GM19455 (cell line): ENCODE measurements around the gene ADCY3.
"Not testable (repeated sequence)": the region's sequence is repeated elsewhere in the genome, so short reads cannot be mapped to it uniquely, and the experiment has no call there.

Source experiments
- ATAC-seq: cut with Tn5 transposase; IDR thresholded peaks from one replicate; pipeline ENCODE4 v1.9.1; 2021; ENCODE audit not compliant: unreplicated experiment

The ADCY3 gene

GRCh38 chr2:24852026-24852425 lies 68.0 kb downstream of the ADCY3 start:
- ATAC-seq, result no peak

DNA sequence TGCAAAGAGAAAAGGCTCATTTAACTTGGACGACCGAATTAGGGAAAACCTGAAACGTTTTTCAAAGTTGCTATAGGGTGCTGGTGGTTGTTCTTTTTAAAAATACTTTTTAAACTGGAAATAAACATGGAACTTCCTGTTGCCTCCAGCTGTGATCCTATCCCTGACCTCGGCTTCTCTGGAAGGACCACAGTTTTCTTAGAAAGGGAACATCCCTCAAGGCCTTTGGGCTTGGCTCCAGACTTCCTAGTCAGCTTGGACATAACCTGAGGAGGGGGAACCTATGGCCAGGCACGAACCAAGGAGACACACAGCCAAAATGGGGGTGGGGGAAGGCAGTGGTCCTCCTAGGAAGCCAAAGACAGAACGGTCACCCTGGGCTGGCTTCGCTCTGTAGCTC lies 69.1 kb downstream of the ADCY3 start:
- ATAC-seq, result no peak

- ATAC-seq, result no peak
Measured at GRCh38 chr2:24845691-24846090, 74.3 kb downstream of the ADCY3 start.

DNA sequence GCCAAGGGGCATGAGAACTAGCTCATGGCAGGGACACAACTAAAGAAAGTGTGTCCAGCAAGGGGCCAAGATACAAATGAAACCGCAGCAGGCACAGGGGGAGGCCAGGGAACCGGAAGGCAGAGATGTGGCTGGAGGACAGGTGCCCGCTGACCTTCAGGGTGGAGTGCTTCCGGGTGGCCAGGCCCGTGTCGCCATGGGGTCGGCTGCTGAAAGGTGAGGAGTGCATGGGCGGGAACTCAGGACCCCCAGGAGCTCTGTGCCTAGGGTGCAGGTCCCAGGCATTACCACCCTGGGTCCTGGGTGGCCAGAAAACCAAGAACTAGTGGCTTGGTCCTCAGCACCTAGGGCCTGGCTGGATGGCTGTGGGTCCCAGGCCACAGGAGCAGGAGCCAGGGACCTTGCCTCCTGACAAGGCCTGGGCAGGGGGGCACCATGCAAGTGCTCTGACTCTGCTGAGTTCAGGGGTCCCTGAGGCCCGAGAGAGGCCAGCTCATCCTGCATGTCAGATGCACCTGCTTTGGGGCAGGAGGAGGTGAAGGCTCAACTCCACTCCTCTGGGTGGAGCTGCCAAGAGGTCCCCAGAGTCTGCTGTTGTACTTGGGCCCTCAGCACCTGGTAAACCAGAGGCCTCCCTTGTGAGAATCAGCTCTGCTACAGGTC lies 75.9 kb downstream of the ADCY3 start:
- ATAC-seq, result no peak

- no peak for ATAC-seq
Measured at GRCh38 chr2:24843330-24843860, 76.6 kb downstream of the ADCY3 start.

- no peak for ATAC-seq
Measured at GRCh38 chr2:24842081-24843050, 77.7 kb downstream of the ADCY3 start.

GRCh38 chr2:24840962-24841945 lies 78.8 kb downstream of the ADCY3 start:
- ATAC-seq, result no peak

- no peak for ATAC-seq
Measured at GRCh38 chr2:24840164-24840869, 79.7 kb downstream of the ADCY3 start.

GRCh38 chr2:24839729-24840128 lies 80.3 kb downstream of the ADCY3 start:
- ATAC-seq, result no peak

DNA sequence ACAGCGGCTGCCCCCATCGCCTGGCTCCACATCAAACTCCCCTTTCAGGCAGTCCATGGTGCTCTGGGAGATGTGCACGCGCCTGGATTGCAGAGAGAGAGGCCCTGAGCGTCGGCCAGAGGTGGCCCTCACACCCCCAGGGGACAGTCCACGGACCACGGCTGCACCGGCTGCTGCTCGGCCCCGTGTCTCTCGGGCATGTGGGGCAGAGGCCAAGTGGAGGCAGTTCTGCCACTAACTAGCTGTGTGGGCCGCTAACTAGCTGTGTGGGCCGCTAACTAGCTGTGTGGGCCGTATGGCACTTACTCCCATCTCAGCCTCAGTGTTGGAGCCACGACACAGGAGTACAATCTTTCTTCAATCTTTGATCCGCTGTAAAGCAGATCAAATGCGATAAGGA lies 81.5 kb downstream of the ADCY3 start:
- no peak for ATAC-seq

- no peak for ATAC-seq
Measured at GRCh38 chr2:24837996-24838513, 82.0 kb downstream of the ADCY3 start.

- ATAC-seq, result no peak
Measured at GRCh38 chr2:24836706-24837105, 83.3 kb downstream of the ADCY3 start.

DNA sequence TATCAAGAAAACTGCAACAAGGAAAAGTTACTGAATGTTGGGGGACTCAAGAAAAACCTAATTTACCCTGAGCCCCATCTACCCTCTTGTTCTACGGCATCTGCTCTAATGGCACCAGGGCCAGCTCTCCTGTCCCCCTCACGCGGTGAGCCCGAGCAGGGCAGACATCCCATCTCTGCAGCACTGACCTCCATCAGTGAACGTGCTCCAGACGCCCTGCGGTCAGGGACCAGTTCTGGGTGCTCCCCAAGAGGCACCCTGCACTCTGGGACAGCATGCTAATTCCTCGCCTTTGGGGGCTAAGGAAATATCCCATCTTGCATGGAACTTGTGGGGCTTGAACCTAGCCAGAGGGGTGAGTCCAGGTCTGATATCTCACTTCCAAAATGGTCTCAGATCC lies 83.8 kb downstream of the ADCY3 start:
- no peak for ATAC-seq

DNA sequence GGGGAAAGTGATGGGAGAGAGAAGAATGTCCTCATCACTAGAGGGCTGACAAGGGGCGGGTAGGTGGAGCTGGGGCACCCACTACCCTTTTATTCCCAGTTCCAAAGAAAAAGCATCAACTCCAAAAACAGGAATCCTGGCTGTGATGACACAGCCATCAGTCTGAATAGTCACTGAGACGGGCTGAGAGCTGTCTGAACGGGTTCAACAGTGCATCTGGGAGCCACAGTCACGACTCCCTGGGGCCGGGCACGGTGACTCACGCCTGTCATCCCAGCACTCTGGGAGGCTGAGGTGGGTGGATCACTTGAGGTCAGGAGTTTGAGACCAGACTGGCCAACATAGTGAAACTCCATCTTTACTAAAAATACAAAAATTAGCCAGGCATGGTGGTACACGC lies 84.6 kb downstream of the ADCY3 start:
- ATAC-seq, result not testable (repeated sequence)

DNA sequence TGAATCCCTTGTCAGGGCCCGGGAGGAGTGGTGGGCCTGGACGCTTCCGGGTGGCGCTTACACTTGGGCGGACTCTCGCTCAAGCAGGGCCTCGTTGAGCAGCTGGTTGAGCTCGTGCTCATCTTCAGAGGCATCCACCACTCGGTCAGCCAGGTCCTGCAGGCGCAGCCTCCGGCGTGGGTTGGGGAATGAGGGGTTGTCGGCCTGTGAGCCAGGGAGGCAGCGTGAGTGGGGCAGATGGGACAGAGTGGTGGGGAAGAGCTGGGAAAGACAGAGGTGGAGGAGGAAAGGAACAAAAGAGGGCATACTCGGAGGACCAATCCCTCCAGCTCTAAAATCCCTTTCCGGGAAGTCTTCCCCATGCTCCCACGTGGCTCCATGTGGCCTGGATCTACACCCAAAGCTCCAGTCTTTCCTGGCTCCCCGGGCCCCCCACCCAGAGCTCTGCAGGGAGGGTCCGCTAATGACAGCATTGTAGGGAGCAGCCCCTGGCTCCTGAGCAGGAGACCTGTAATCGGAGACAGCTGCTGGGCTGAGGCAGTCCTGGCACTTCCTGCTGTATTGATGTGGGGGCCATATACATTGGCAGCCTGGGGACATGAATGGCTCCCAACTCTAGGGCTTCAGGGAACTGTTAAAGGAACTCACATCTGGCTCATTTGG lies 85.2 kb downstream of the ADCY3 start:
- no peak for ATAC-seq

- ATAC-seq, result no peak
Measured at GRCh38 chr2:24833821-24834732, 86.0 kb downstream of the ADCY3 start.

DNA sequence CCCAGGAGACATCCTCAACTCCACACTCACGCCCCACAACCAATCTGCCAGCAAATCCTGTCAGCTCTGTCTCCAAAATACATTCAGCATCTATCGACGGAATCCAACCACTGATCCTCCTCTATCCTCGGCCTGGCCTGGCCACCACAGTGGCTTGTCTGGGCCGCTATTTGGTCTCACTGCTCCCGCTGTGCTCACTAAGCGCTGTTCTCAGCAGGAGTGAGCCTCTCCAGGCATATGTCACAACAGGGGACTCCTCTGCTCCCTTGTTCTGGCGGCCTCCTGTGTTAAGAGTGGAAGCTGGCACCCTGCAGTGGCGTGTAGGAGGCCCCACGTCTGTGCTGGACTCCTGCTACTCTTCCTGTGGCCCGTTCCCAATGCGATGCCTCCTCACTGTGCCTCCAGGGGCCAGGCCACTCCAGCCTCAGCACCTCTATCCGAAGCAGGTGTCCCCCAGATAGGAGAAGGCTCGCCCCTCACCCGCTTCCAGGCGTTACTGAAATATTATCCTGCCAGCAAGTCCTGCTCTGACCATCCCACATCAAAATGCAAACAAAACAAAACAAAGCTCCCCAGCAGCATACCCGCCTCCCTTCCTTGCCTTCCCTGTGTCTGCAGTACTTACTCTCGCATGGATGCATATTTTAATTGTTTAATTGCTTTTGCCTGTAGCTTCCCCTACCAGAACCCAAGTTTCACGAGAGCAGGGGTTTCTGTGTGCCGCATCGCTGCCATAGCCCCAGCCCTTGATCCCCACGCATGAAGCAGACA lies 86.9 kb downstream of the ADCY3 start:
- no peak for ATAC-seq

DNA sequence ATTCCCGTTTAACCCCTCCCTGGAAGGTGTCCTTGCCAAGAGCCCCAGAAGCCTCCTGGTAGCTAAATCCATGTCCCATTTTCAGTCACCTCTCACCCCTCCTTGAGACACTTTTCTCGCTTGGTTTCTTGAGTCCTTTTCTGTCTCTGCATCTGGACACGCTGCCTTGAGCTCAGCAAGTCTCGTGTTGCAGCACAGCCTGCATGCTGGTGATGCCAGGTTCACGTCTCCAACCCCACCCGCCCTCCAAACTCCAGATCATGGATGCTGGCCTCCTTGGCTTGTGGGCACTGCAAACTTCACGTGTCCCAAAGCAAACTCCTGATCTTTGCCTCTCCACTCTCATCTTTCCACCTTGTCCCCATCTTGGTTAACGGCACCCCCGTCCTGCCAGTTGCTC lies 87.5 kb downstream of the ADCY3 start:
- ATAC-seq, result no peak
